ENCODE data around the gene SIM2.

- TF ChIP-seq POLR2A (IDR thresholded peaks at IDR 0.05; ENCODE audit: low read length): no peak
- TF ChIP-seq GATA1 (IDR thresholded peaks at IDR 0.05; ENCODE audit: low read depth, low read length): no peak
Measured at GRCh38 chr21:36783612-36784374, 84.9 kb downstream of the SIM2 start.

All from erythroblast (primary cell).